NT2/D1 (cell line): ENCODE results near the gene CDYL.

Source experiments
- DNase-seq: peaks from one replicate; pipeline ENCODE4 v3.0.0-alpha.2; 2011; ENCODE audit warnings: low read depth, low spot score
- H3K27me3 ChIP-seq: 2 replicates; pipeline ENCODE4 v1.6.0; 2011; ENCODE audit warnings: mild to moderate bottlenecking; ENCODE audit not compliant: insufficient read length, insufficient read depth
- H3K36me3 ChIP-seq: 2 replicates; pipeline ENCODE4 v1.6.1; 2011; ENCODE audit warnings: mild to moderate bottlenecking, low read length, mixed read lengths; ENCODE audit not compliant: insufficient read depth, insufficient read length
- H3K4me1 ChIP-seq: 2 replicates; pipeline ENCODE4 v1.5.1; 2011; ENCODE audit not compliant: insufficient read depth, insufficient read length
- H3K4me3 ChIP-seq: 2 replicates; pipeline ENCODE4 v1.5.1; 2011; ENCODE audit warnings: low read depth; ENCODE audit not compliant: insufficient read length
- H3K9ac ChIP-seq: 2 replicates; pipeline ENCODE4 v1.6.0; 2011; ENCODE audit warnings: low read depth; ENCODE audit not compliant: insufficient read length
- H3K9me3 ChIP-seq: 2 replicates; pipeline ENCODE4 v1.5.1; 2011; ENCODE audit warnings: mild to moderate bottlenecking, low read length; ENCODE audit not compliant: insufficient read depth
- SUZ12 ChIP-seq: IDR thresholded peaks from 2 replicates; pipeline ENCODE4 v1.6.1; 2011; ENCODE audit not compliant: insufficient read length, insufficient read depth; ENCODE audit errors: extremely low read depth
- YY1 ChIP-seq: IDR thresholded peaks from 2 replicates; pipeline ENCODE4 v1.6.1; 2011; ENCODE audit not compliant: insufficient read length, insufficient read depth
- ZNF274 ChIP-seq: IDR thresholded peaks from 2 replicates; pipeline ENCODE4 v1.6.1; 2011; ENCODE audit warnings: mild to moderate bottlenecking, low read depth, low read length

CDYL gene

GRCh38 chr6:4892785-4893485 is 116.7 kb downstream of the CDYL start:
- H3K9ac ChIP-seq, result no peak overlapping the region
- TF ChIP-seq YY1 (no peak), ZNF274 (no peak), SUZ12 (no peak)
- no peaks in the 10 kb centered on the region for H3K27me3 ChIP-seq
- H3K4me1 ChIP-seq, result peaks cover 3% of the 10 kb centered on the region
- H3K36me3 ChIP-seq, result peaks cover 37% of the 10 kb centered on the region
- no peak overlapping the region for H3K4me3 ChIP-seq
- DNase-seq, result no peak
- H3K9me3 ChIP-seq, result no peaks in the 10 kb centered on the region

GRCh38 chr6:4894049-4894448 is 117.8 kb downstream of the CDYL start:
- peaks cover 3% of the 10 kb centered on the region for H3K4me1 ChIP-seq
- no peaks in the 10 kb centered on the region for H3K9me3 ChIP-seq
- H3K9ac ChIP-seq, result no peak overlapping the region
- H3K4me3 ChIP-seq, result no peak overlapping the region
- TF ChIP-seq YY1 (no peak), ZNF274 (no peak), SUZ12 (no peak)
- no peaks in the 10 kb centered on the region for H3K27me3 ChIP-seq
- no peak for DNase-seq
- peaks cover 46% of the 10 kb centered on the region for H3K36me3 ChIP-seq

DNA sequence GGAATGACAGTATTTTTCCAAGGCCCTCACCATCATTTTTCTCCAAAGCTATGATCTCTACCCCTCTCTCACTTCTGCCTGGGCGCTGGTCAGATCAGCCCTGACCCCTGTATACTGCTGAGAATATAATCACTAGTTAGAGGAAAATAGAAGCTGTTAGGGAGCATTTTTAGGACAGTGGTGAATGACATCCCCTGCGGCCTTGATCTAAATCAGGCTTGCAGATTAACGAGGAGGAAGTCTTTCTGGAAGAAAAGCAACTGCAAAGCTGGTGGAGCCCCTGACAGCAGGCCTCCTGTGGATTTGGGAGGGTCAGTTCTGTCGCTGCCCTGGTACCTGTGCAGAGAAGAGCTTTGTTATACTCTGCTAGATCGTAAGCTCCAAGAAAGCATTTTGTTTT is 119.8 kb downstream of the CDYL start:
- Histone ChIP-seq H3K4me1 (peaks cover 3% of the 10 kb centered on the region), H3K9ac (no peak overlapping the region), H3K4me3 (no peak overlapping the region), H3K9me3 (no peaks in the 10 kb centered on the region), H3K36me3 (peaks cover 51% of the 10 kb centered on the region), H3K27me3 (no peaks in the 10 kb centered on the region)
- no peak for DNase-seq
- TF ChIP-seq ZNF274 (no peak), YY1 (no peak), SUZ12 (no peak)

DNA sequence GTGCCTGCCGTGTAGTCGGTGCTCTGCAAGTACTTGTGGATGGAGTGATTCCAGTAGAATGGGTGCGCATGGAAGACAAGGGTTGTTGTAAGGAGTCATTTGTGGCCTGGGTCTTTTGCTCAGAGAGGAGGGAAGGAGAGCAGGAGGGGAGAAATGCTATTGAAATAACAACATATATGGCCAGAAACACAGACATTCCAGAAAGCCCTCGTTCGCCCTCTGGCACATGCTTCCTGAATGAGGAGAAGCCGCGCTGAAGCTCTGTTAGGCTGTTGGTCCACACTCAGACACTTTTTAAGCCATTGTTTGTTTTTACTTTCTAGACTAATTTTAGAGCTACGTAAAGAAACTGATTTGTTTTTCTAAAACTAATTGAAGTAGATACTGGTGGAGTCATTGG is 120.2 kb downstream of the CDYL start:
- Histone ChIP-seq H3K27me3 (no peaks in the 10 kb centered on the region), H3K36me3 (peaks cover 55% of the 10 kb centered on the region), H3K4me3 (no peak overlapping the region), H3K9ac (no peak overlapping the region), H3K4me1 (peaks cover 3% of the 10 kb centered on the region), H3K9me3 (no peaks in the 10 kb centered on the region)
- DNase-seq, result no peak
- no peak for TF ChIP-seq YY1
- no peak for TF ChIP-seq SUZ12
- no peak for TF ChIP-seq ZNF274

- Histone ChIP-seq H3K9ac (no peak overlapping the region), H3K36me3 (peaks cover 45% of the 10 kb centered on the region), H3K9me3 (no peaks in the 10 kb centered on the region), H3K27me3 (no peaks in the 10 kb centered on the region), H3K4me3 (no peak overlapping the region), H3K4me1 (peaks cover 3% of the 10 kb centered on the region)
- no peak for DNase-seq
- TF ChIP-seq ZNF274 (no peak), YY1 (no peak), SUZ12 (no peak)
Observed at GRCh38 chr6:4899249-4900034, 123.2 kb downstream of the CDYL start.

- no peaks in the 10 kb centered on the region for H3K4me1 ChIP-seq
- H3K27me3 ChIP-seq, result no peaks in the 10 kb centered on the region
- H3K9me3 ChIP-seq, result no peaks in the 10 kb centered on the region
- no peak overlapping the region for H3K4me3 ChIP-seq
- no peak for DNase-seq
- peaks cover 53% of the 10 kb centered on the region for H3K36me3 ChIP-seq
- no peak overlapping the region for H3K9ac ChIP-seq
- TF ChIP-seq YY1 (no peak), SUZ12 (no peak), ZNF274 (no peak)
Observed at GRCh38 chr6:4901386-4902061, 125.3 kb downstream of the CDYL start.

DNA sequence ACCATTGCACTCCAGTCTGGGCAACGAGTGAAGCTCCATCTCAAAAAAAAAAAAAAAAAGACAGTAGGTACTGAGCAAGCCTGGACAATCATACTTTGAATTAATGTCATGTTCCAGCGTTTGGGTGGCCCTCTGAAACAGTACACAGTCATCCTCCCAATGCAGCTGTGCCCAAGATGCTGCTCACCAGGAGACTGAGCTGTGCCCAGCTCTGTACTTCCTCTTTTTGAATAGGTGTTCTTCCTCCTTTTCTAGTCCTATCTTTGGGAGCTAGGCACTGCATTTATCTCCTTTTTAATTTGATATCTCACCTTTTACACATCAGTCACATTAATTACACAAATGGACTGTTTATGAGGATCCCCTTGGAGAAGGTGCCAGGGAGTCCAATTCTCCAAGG is 126.2 kb downstream of the CDYL start:
- Histone ChIP-seq H3K4me3 (no peak overlapping the region), H3K27me3 (no peaks in the 10 kb centered on the region), H3K9me3 (no peaks in the 10 kb centered on the region), H3K9ac (no peak overlapping the region), H3K4me1 (no peaks in the 10 kb centered on the region), H3K36me3 (peaks cover 52% of the 10 kb centered on the region)
- DNase-seq, result no peak
- TF ChIP-seq YY1 (no peak), SUZ12 (no peak), ZNF274 (no peak)
